WTC11 (cell line): ENCODE results near the gene NUP37.

Experiments
- ATF1 ChIP-seq: sonication (generic); formaldehyde crosslinking; IDR thresholded peaks from 2 replicates; pipeline ENCODE4 v1.8.1; 2023; ENCODE audit warnings: mild to moderate bottlenecking, moderate library complexity, missing genetic modification reagents
- CTCF ChIP-seq: fragments of 200-600 bp; IDR thresholded peaks from 2 replicates; pipeline ENCODE4 v1.8.0; 2022; ENCODE audit warnings: antibody characterized with exemption
- SMAD3 ChIP-seq: sonication (generic); formaldehyde crosslinking; IDR thresholded peaks from 2 replicates; pipeline ENCODE4 v1.8.0; 2022; ENCODE audit warnings: missing genetic modification reagents, mild to moderate bottlenecking, borderline replicate concordance
- ZNF263 ChIP-seq: sonication (generic); formaldehyde crosslinking; IDR thresholded peaks from 2 replicates; pipeline ENCODE4 v1.8.1; 2022; ENCODE audit warnings: low read depth, mild to moderate bottlenecking, moderate library complexity, missing genetic modification reagents

GRCh38 chr12:102033991-102034745 lies 85.7 kb downstream of the NUP37 start:
- TF ChIP-seq ATF1 (CRISPR knock-in tag) (no peak), SMAD3 (CRISPR knock-in tag) (no peak), CTCF (no peak), ZNF263 (CRISPR knock-in tag) (no peak)
